Right hindlimb (tissue), 1 donor: ENCODE measurements around the gene RNF32.

Experiments
- DNase-seq: peaks from one replicate; pipeline ENCODE4 v3.0.0-alpha.2; 2018

The RNF32 gene

GRCh38 chr7:156640257-156640948 is at the start of gene RNF32:
TSS of gene RNF32 (plus strand) at chr7:156640774. CDS start at chr7:156643878, 3,104 bp downstream.
- DNase-seq = peak; percentile 95

- no peak for DNase-seq
These were observed 48.3 kb upstream of the RNF32 start for GRCh38 chr7:156592155-156592884.

GRCh38 chr7:156594283-156595080 is 46.1 kb upstream of the RNF32 start:
- DNase-seq = no peak

- no peak for DNase-seq
These were observed 40.1 kb upstream of the RNF32 start for GRCh38 chr7:156600496-156600895.

- DNase-seq = no peak
These were observed 38.3 kb upstream of the RNF32 start for GRCh38 chr7:156602283-156602682.

- DNase-seq = no peak
These were observed 37.6 kb upstream of the RNF32 start for GRCh38 chr7:156603011-156603410.

- no peak for DNase-seq
These were observed 36.9 kb upstream of the RNF32 start for GRCh38 chr7:156603629-156604028.

- DNase-seq = no peak
These were observed 36.3 kb upstream of the RNF32 start for GRCh38 chr7:156604311-156604710.

GRCh38 chr7:156604836-156605695 is 35.5 kb upstream of the RNF32 start:
- DNase-seq = no peak

- no peak for DNase-seq
These were observed 34.4 kb upstream of the RNF32 start for GRCh38 chr7:156606135-156606534.

GRCh38 chr7:156606691-156607331 is 33.8 kb upstream of the RNF32 start:
- DNase-seq = no peak

- no peak for DNase-seq
These were observed 33.0 kb upstream of the RNF32 start for GRCh38 chr7:156607332-156608172.

GRCh38 chr7:156608173-156608478 is 32.4 kb upstream of the RNF32 start:
- no peak for DNase-seq

GRCh38 chr7:156609010-156609877 is 31.3 kb upstream of the RNF32 start:
- no peak for DNase-seq

GRCh38 chr7:156610130-156610529 is 30.4 kb upstream of the RNF32 start:
- no peak for DNase-seq

GRCh38 chr7:156610601-156611000 is 30.0 kb upstream of the RNF32 start:
- DNase-seq = no peak

GRCh38 chr7:156611014-156612010 is 29.3 kb upstream of the RNF32 start:
- DNase-seq = no peak

GRCh38 chr7:156612930-156613329 is 27.6 kb upstream of the RNF32 start:
- no peak for DNase-seq
